Stimulated activated CD4-positive, alpha-beta T cell treated with anti-CD3 and anti-CD28 coated beads, Interleukin-4, amount 100 ng/mL, for 24 hours (primary cell): ENCODE results near the gene FAM227A.
"Not testable (repeated sequence)": the region's sequence is repeated elsewhere in the genome, so short reads cannot be mapped to it uniquely, and the experiment has no call there.

Source experiments
- DNase-seq: peaks from one replicate; pipeline ENCODE4 v3.0.0-alpha.2; 2020

FAM227A gene

DNA sequence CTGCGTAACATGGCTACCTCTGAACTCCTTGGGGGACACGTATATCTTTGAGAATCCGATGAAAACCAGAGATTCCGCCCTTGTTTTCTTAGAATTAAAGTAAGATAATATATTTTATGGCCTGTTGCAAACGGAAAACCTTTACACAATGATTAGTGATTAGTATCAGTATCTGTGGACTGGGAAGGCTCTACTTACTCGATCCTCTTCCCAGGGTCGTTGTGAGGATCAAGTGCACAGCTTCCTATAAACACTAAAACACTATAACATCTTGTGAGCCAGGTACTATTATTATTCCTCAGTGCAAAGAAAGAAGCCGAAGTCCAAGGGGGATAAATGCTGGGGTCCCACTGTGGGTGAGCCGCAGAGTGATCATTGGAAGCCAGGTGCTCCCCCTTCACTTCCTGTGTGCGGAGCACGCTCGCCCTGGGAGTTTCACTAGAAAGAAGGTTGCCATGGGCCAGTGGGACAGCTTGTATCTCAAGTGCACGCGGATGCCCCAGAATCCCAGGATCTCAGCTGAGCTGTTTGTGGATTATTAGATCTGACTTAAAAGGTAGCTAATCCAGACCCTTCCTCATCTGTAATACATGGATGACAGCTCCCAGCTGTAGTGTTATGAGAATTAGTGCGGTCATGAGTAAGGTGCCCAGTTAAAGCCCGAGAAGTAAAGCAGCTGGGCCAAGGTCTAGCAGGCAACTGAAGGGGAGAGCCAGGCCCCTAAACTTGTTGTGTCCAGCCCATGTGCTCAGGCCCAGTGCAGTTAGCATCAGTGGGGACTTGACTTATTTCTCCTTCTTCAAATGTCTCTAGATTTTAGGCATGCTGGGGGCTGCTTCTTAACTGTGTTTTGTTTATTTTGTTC is 1.1 kb upstream of the FAM227A start:
- peak; percentile 44 for DNase-seq

DNA sequence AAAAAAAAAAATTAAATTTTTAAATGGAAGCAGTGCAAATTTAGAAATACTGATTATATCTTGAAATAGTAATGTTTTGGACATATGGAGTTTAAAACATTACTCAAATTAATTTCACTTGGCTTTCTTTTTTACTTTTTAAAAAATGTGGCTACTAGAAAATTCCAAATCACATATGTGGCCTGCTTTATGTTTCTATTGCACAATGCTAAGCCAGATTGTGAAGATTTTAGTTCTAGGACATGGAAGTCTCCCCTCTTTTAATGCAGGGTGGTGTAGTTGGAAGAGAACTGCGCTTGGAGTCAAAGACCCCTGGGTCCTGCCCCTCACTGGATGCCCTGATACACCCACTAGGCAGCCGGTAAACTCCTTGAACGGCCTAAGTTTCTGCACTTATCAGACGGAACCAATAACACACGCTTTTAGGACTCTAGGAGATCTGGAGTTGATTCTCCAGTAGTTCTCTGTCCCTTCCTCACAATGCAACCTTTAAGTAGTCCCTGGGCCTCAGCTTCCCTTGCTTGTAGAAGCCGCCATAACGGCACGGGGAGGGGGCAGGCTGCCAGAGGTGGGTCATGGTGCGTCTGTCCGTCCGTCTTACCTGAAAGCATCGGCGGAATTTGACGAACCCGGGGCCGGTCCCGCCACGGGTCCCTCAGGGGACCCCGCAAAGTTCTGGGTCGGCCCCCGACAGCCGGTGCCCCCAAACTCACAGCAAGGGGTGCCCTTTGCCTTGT is 505 bp downstream of the FAM227A start:
- DNase-seq, result no peak

DNA sequence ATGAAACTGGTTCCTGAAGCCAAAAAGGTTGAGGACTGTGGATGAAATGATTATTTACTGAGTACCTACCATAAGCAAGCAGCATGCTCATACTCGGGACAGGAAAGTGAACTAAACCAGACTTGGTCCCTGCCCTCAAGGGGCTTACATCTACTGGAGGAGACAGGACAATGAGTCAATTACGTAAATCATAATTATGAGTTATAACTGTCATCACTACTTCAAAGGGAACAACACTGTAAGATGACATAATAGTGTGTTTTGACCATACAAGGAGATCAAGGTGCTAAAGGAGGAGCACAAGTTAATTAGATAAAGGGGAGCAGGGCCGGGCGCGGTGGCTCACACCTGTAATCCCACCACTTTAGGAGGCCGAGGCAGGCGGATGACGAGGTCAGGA is 2.5 kb downstream of the FAM227A start:
- DNase-seq, result no peak

DNA sequence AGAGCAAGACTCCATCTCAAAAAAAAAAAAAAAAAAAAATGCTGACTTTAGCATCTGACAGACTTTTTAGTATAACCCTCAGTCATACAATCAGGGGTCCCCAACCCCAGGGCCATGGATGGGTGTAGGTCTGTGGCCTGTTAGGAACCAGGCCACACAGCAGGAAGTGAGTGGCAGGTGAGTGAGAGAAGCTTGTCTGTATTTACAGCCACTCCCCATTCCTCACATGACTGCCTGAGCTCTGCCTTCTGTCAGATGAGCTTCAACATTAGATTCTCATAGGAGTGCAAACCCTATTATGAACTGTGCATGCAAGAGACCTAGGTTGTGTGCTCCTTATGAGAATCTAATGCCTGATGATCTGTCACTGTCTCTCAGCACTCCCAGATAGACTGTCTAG is 3.3 kb downstream of the FAM227A start:
- no peak for DNase-seq

DNA sequence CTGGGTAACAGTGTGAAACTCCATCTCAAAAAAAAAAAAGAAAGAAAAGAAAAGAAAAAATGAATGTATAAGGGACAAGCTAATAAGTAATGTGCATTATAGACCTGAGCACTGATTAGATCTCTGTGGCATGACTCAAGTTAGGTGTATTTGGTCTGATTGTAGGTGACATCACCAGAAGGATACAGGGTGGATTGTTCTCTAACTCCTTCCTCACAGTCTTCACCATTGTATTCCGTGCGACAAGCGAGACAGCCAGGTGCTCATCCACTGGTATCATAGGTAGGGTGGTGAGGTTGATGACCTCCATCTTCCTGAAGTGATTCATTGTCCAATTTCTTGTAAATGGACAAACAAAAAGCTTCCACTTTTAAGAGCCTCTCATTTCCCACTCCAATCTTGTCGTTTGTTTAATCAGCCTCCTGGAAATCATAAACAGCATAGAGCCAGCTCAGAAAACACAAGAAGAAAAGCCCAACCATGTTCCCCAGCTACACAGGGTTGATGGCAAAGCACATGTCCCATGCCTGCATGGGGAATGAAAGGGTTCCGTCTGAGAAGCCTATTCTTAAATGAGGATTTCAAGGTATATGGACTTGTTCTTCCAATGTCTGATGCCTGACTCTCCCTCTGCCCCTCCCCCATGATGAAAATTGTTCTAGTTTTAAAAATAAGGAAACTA is 6.2 kb downstream of the FAM227A start:
- DNase-seq, result no peak

DNA sequence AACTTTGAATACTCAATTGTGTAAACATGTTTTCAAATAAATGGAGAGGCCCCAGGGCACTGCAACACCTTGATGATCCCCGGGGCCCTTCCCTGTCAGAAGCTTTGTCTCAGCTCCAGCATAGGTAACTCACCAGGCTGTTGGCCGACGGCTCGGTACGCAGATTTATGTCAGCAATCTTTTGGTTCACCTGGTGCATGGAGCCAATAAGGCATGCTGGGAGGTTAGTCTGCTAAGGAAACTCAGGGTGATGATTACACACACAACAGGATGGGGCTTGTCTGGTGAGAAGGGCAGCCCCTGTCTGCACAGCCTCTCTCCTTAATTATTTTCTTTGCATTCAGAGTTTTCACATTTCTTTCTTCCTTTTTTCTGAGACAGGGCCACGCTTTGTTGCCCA is 10.8 kb downstream of the FAM227A start:
- no peak for DNase-seq

DNA sequence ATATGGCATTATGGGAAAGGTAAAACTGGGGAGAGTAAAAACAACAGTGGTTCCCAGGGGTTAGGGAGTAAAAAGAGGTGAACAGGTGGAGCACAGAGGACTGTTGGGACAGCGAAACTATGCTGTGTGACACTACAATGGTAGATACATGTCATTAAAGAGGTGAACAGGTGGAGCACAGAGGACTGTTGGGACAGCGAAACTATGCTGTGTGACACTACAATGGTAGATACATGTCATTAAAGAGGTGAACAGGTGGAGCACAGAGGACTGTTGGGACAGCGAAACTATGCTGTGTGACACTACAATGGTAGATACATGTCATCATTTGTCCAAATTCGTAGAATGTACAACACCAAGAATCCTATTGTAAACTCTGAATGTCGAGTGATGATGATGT is 11.9 kb downstream of the FAM227A start:
- not testable (repeated sequence) for DNase-seq

DNA sequence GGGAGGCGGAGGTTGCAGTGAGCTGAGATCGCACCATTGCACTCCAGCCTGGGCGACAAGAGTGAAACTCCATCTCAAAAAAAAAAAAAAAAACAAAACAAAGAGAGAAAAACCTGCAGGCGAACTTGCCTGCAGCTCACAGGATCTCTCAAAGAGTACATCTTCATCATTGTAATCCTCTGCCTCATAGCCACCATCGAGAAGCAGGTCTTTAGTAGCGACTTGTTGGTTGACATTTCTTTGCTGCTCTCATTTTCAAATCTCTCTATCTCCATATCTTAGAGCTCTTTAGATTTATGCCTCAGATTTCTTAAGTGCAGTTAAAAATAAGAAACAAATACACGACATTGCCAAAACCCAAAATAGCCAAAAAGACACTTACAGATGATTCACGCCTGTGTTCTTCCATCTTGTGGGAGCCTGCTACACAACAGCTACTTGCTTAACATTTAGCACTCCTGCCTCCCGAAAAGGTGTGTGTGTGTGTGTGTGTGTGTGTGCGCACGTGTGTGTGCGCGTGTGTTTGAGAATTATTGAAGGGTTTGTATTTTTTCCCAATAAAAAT is 14.6 kb downstream of the FAM227A start:
- DNase-seq, result no peak

DNA sequence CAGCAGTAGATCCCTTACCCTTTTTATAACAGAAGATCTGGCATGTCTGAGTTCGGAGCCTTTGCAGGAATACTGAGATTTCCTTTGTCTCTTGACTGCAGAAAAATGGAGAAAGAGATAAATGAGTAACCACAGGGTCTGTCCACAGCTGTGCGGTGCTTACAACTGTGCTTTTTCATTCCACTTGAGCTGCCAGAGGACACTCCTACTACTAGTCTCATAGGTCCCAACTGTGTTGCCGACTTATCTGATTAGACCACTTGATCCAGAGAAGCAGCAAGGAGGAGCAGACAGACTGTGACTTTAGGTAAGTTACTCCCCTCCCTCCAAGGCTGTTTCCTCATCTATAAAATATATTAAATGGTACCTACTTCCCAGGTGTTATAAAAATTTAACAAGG is 17.5 kb downstream of the FAM227A start:
- no peak for DNase-seq

DNA sequence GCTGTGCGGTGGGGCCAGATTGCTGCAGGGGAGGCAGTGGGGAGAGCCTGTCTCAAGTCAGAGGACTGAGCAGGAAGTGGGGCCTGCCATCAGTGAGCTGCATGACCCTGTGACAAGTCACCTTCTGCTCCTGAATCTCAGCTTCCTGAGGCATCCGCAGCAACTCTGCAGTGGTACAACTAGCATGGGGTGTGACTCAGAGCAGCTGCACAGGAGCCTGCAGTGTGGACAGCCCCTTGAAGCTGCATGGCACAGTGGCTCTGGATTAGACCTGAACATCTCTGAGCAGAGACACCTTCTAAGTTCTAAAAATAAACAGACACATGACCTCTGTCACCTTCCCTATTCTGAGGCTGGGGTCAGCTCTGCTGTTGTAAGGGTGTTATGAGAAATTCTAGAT is 18.0 kb downstream of the FAM227A start:
- DNase-seq, result no peak

DNA sequence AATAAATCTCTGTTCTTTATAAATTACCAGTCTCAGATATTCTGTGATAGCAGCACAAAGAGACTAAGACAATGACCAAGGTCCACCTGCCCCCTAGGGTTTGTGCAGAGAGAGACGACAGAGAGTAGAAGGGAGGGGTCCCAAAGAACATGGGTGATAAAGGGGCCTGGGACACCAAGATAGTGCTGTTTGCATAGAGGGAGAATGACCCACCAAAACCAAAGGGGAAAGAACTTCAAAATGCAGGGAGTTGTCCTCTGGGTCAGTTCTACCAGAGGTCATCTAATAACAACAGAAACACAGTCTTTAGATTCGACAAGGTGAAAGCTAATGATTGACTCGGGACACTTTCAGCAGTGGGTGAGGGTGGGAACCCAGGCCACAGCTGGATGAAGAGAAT is 23.7 kb downstream of the FAM227A start:
- DNase-seq, result no peak

DNA sequence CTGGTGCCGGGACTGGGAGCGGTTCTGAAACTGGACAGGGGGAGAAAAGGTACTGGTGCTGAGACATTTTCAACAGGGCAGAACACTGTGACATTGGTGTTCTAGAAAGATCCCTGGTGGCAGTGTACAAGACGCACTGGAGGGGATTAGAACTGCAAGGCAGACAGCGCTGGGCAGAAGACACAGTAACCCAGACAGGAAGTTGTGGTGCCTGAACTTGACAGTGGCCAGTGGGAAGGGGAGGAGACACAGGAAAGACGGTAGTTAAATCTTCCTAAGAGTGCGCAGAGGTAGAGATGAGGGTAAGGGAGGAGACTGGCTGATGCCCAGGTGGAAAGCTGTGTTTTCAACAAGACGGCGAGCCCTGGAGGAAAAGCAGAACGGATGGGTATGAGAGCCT is 24.5 kb downstream of the FAM227A start:
- DNase-seq, result no peak

DNA sequence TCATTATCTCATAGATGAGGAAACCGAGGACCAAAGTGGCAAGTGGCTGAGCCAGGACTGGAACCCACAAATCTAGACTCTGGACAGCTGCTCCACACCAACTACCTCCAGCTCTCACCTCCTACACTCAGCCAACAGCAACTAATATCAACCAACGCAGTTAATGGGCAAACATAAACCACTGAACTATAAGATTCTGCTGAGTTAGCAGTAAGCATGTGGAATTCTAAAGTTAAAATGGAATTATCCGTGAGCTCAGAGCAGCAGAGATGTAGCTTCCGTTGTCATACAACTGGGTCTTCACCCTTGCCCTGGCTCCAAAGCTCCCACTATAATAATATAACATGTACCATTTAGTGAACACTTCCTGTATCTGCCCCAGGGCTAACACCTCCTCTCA is 27.1 kb downstream of the FAM227A start:
- no peak for DNase-seq

DNA sequence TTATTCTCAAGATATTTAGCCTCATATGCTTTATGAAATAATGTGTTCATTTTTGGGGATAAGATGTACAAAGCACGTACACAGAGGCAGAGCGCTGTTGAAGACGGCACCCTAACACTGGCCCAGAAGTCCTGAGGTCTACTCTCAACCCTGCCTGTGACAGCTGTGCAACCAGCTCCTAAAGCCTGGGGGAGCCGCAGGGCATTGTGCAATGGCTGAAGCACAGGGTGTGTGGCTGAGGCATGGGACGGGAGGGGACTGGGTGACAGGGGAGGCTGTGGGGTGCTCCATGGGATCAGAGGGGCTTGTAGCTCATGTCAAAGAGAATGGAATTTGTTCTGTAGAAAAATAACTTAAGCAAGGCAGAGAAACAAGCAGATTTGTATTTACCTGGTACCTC is 27.7 kb downstream of the FAM227A start:
- DNase-seq, result no peak

DNA sequence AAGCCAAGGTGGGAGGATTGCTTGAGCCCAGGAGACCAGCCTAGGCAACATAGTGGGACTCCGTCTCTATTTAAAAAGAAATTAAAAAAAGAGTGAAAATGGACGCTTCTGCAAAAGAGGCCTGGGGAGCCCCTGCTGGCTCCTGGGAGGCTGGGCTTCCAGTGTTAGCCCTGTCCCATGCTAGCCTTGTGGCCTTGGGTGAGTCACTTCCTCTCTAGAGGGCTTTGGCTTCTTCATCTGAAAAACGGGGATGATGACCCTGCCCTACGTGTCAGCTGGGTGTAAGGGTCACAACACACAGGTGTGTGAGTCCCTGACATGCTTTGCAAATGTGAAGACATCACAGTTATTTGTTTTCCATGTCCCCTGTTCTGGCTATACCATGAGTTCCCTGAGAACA is 32.8 kb downstream of the FAM227A start:
- DNase-seq, result no peak

DNA sequence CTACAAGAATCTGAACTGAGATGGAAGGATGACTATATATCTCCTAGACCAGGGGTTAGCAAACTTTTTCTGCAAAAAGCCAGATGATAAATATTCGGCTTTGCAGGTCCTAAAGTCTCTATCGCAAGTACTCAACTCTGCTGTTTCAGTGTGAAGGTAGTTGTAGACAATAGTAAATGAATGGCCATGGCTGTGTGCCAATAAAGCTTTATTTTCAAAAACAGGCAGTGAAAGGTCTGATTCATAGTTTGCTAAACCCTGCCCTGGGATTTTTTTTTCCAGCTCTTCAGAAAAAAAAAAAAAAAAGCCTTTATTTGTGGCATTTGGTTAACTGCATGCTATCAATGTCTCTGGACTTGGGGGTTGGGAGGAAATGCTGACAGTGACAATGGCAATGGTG is 37.5 kb downstream of the FAM227A start:
- no peak for DNase-seq

DNA sequence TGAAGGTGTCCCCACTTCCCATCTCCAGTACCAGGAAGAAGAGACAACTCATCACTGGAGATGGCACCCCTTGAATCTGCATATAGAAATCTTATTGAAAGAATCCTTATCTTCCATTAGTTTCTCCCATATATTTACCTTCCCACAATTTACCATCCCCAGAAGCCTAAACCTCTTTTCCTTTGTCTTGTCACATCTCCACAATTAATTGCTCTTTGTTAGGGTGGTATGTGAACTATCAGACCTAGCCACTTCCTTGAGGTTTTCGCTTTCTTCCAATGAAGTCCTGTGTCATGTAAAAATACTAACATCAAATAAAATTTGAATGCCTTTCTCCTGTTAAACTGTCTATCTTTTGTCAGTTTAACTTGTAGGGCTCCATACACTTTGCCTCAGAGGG is 37.9 kb downstream of the FAM227A start:
- DNase-seq, result no peak

DNA sequence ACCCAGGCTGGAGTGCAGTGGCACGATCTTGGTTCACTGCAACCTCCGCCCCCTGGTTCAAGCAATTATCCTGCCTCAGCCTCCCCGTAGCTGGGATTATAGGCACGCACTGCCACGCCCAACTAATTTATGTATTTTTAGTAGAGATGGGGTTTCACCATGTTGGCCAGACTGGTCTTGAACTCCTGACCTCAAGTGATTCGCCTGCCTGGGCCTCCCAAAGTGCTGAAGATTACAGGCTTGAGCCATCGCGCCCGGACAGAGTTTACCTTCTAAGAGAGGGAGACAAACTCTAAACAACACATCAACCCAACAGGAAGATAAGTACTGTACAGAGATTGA is 41.2 kb downstream of the FAM227A start:
- DNase-seq, result not testable (repeated sequence)

DNA sequence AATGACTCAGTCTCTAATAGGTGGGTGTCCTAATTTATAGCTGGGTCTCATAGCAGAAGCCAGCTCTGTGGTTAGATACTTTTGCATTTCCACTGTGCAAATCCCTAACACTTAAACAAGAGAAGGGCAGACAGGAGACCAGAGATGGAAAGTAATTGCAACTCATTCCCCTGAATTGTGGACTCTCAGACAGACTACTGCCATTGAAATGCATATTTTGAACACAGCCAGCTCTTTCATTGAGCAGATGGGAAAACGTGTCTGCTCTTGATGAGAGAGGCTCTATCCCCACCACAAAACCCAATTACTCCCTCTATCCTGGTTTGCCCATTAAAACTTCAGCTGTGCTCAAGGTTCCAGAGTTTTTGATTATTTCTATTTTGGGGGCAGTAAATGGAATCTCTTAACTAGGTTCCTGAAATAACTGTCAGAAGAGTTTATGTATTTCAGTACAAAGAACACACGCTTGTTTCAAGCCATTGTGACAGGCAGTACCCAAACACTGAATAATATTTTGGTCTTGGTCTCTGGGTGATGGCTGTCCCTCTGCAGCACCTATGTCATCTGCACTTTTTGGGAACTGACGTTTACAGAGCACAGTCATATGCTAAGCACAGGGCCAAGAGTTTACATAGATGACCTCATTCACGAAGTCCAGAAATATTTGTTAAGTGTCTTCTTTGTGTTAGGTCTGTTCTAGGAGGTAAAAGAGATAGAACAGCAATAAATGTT is 41.7 kb downstream of the FAM227A start:
- DNase-seq, result no peak

DNA sequence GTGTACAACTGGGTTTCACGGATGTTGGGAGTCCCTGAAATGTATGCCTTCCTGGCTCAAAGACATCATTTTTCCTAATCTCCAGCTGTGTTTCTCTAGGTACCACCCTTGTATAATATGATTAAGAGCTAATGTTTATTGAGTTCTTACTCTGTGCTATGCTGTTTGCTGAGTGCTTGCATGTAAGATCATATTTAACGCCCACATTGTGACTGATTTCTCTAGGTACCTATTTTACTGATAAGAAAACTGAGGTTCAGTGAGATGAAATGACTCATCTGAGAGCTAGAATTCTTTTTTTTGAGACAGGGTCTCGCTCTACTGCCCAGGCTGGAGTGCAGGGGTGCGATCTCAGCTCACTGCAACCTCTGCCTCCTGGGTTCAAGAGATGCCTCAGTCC is 42.6 kb downstream of the FAM227A start:
- no peak for DNase-seq

DNA sequence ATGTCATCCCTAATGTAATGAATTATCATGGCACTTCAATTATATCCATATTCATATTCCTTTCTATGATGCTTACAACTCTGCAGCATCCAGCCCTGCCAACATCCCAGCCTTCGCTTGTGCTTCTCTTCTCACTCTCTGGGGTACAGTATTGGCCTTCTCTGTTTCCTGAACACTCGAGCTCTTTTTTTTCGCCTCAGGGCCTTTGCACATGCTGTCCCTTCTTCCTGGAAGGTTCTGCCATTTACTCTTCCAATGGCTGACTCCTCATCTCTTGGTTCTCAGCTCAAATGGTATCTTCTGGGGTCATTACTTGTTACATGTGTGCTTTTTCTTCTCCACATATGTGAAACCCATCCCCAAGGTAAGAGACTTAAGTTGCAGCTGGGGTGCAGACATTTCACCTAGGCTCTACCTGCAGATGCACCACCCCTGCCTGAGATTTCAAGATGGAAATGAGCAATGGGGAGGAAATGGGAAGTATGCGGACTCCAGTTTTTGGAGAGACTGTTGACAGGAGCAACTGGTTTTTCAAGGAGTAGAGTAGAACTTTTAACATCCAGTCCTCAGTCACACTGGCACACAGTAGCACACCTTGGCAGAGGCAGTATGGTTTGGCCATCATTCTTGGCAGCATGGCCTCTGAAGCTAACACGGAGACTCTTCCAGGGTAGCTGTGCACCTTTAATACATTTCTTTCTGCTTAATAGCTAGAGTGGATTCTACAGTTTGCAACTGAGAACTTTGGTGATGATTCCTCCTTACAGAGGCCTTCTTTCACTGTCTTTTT is 43.8 kb downstream of the FAM227A start:
- DNase-seq, result no peak

DNA sequence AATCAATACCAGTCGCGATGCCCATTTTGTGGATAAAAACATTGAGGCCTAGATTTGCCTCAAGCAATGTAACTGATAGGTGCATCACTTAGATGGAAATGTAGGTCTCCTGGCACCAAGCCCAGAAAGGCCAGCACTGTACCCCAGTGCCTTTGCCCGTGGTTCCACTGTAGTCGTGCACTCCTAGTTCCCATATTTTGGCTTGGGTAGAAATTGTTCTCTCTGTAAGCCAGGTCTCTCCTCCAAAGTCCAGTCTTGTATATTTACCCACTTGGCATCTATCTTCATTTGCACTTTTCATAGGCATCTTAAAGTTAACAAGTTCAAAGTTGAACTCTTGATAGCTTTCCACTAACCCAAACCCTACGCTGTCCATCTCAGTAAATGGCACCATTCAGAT is 44.6 kb downstream of the FAM227A start:
- no peak for DNase-seq
